ENCODE results near the gene RAPGEF1.

- no peak for TF ChIP-seq POLR2A (IDR thresholded peaks at IDR 0.05)
- TF ChIP-seq EP300 (IDR thresholded peaks at IDR 0.05) = no peak
- TF ChIP-seq, protein P1, sequence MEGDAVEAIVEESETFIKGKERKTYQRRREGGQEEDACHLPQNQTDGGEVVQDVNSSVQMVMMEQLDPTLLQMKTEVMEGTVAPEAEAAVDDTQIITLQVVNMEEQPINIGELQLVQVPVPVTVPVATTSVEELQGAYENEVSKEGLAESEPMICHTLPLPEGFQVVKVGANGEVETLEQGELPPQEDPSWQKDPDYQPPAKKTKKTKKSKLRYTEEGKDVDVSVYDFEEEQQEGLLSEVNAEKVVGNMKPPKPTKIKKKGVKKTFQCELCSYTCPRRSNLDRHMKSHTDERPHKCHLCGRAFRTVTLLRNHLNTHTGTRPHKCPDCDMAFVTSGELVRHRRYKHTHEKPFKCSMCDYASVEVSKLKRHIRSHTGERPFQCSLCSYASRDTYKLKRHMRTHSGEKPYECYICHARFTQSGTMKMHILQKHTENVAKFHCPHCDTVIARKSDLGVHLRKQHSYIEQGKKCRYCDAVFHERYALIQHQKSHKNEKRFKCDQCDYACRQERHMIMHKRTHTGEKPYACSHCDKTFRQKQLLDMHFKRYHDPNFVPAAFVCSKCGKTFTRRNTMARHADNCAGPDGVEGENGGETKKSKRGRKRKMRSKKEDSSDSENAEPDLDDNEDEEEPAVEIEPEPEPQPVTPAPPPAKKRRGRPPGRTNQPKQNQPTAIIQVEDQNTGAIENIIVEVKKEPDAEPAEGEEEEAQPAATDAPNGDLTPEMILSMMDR (IDR thresholded peaks at IDR 0.05) = no peak
- TF ChIP-seq POLR2AphosphoS5 (IDR thresholded peaks at IDR 0.05) = no peak
Measured at GRCh38 chr9:131594906-131595665, 144.8 kb downstream of the RAPGEF1 start.
